SK-N-SH (cell line): ENCODE data around the gene SHB.
A peak's percentile ranks its signal among the peaks of the same experiment; 100 is the strongest.

Source experiments
- CHD2 ChIP-seq: fragments of 150-350 bp; IDR thresholded peaks from 2 replicates; pipeline ENCODE4 v1.6.1; 2018; ENCODE audit warnings: low read length; ENCODE audit not compliant: partially characterized antibody
- CTCF ChIP-seq: fragments of 200-600 bp; sonication (generic); IDR thresholded peaks from 2 replicates; pipeline ENCODE4 v1.6.1; 2017; ENCODE audit warnings: antibody characterized with exemption, mild to moderate bottlenecking, moderate library complexity
- EP300 ChIP-seq, 2 experiments: IDR thresholded peaks; 2 replicates each; pipeline versions ENCODE4 v1.4.0 to v1.6.1; 2012; ENCODE audit warnings: borderline replicate concordance in 1 of 2, low read depth in 1 of 2, low read length in 1 of 2
- FOXJ3 ChIP-seq: sonication (generic); formaldehyde crosslinking; IDR thresholded peaks from 2 replicates; pipeline ENCODE4 v1.5.1; 2020; ENCODE audit warnings: mild to moderate bottlenecking, missing genetic modification reagents
- IRF3 ChIP-seq: fragments of 150-350 bp; IDR thresholded peaks from 2 replicates; pipeline ENCODE4 v1.6.1; 2016; ENCODE audit warnings: mild to moderate bottlenecking, low read depth, low read length
- MAX ChIP-seq: IDR thresholded peaks from 2 replicates; pipeline ENCODE4 v1.4.0; 2012; ENCODE audit warnings: low read depth
- MEF2A ChIP-seq: IDR thresholded peaks from 2 replicates; pipeline ENCODE4 v1.4.0; 2012; ENCODE audit warnings: low read depth, borderline replicate concordance
- POLR2AphosphoS5 ChIP-seq: IDR thresholded peaks from 2 replicates; pipeline ENCODE4 v1.6.1; 2012; ENCODE audit warnings: low read depth, low read length
- SMC3 ChIP-seq: IDR thresholded peaks from 2 replicates; pipeline ENCODE4 v1.6.1; 2012; ENCODE audit warnings: low read depth, low read length, improper control_type of control experiment
- YY1 ChIP-seq: IDR thresholded peaks from 2 replicates; pipeline ENCODE4 v1.4.0; 2012; ENCODE audit warnings: low read depth, mild to moderate bottlenecking

- TF ChIP-seq CHD2 (no peak), EP300 (IDR thresholded peaks at IDR 0.05; ENCODE audit: borderline replicate concordance in 1 of 2, low read depth in 1 of 2, low read length in 1 of 2) (no peak), SMC3 (no peak), POLR2AphosphoS5 (peak; percentile 30; the same call in 1 of the 2 replicates), MAX (no peak), FOXJ3 (CRISPR knock-in tag) (no peak), CTCF (no peak), MEF2A (no peak), IRF3 (no peak), YY1 (no peak)
Measured at GRCh38 chr9:37952731-37953130, 116.3 kb downstream of the SHB start.
